ENCODE results near the gene KCTD11. TPM values are rescaled to one million over a fixed set of nuclear protein-coding genes. Genes with fewer than 3 reads are reported as not detected.
A peak's percentile ranks its signal among the peaks of the same experiment; 100 is the strongest.

KCTD11 gene
- total RNA-seq, 1 donor: 6.9 TPM

- no peak overlapping the region for H3K4me3 ChIP-seq (ENCODE audit: low read depth, low read length)
- no peak for DNase-seq (ENCODE audit: low read depth)
- TF ChIP-seq CTCF (IDR thresholded peaks at IDR 0.05; ENCODE audit: insufficient read depth, low read length): no peak
Measured at GRCh38 chr17:7347630-7348477, 4.1 kb upstream of the KCTD11 start.

- no peak for TF ChIP-seq CTCF (IDR thresholded peaks at IDR 0.05; ENCODE audit: insufficient read depth, low read length)
- no peak overlapping the region for H3K4me3 ChIP-seq (ENCODE audit: low read depth, low read length)
- DNase-seq (ENCODE audit: low read depth): peak; percentile 70
Measured at GRCh38 chr17:7348478-7349242, 3.3 kb upstream of the KCTD11 start.

GRCh38 chr17:7352503-7352889, 534 bp downstream of the KCTD11 start:
- H3K4me3 ChIP-seq (ENCODE audit: low read depth, low read length): peak overlapping the region; percentile 88
- no peak for DNase-seq (ENCODE audit: low read depth)
- TF ChIP-seq CTCF (IDR thresholded peaks at IDR 0.05; ENCODE audit: insufficient read depth, low read length): peak; percentile 75

- no peak for DNase-seq (ENCODE audit: low read depth)
Measured at GRCh38 chr17:7352910-7353635, 1.1 kb downstream of the KCTD11 start.

GRCh38 chr17:7354262-7354843, 2.4 kb downstream of the KCTD11 start:
- DNase-seq (ENCODE audit: low read depth): peak; percentile 36
- H3K4me3 ChIP-seq (ENCODE audit: low read depth, low read length): peak overlapping the region; percentile 88
- no peak for TF ChIP-seq CTCF (IDR thresholded peaks at IDR 0.05; ENCODE audit: insufficient read depth, low read length)

More at GRCh38 chr17:7352910-7353635, 1.1 kb downstream of the KCTD11 start:
- no peak for TF ChIP-seq CTCF (IDR thresholded peaks at IDR 0.05; ENCODE audit: insufficient read depth, low read length)
- peak overlapping the region; percentile 88 for H3K4me3 ChIP-seq (ENCODE audit: low read depth, low read length)

- peak within 1 kb of the TSS; percentile 88 for H3K4me3 ChIP-seq (ENCODE audit: low read depth, low read length)
- no peak for TF ChIP-seq CTCF (IDR thresholded peaks at IDR 0.05; ENCODE audit: insufficient read depth, low read length)
- DNase-seq (ENCODE audit: low read depth): peak; percentile 37
Measured at GRCh38 chr17:7355053-7355452, 3.1 kb downstream of the KCTD11 start, which contains the start of gene TMEM95. Gene TMEM95, plus strand, starts transcription at chr17:7355156. Its CDS starts 49 bp downstream, at chr17:7355205.
